HG02763 (cell line): ENCODE data around the gene CUX1.
"Not testable (repeated sequence)": the region's sequence is repeated elsewhere in the genome, so short reads cannot be mapped to it uniquely, and the experiment has no call there.

ENCODE experiments used
- ATAC-seq: cut with Tn5 transposase; IDR thresholded peaks from one replicate; pipeline ENCODE4 v1.9.1; 2021; ENCODE audit warnings: mild to moderate bottlenecking, moderate library complexity; ENCODE audit not compliant: unreplicated experiment

Gene CUX1

GRCh38 chr7:102165136-102165535, 347.7 kb downstream of the CUX1 start:
- no peak for ATAC-seq

GRCh38 chr7:102167254-102167653, 349.8 kb downstream of the CUX1 start:
- ATAC-seq = no peak

- ATAC-seq = no peak
These were observed 352.4 kb downstream of the CUX1 start for GRCh38 chr7:102169651-102170392.

GRCh38 chr7:102170393-102170970, 353.1 kb downstream of the CUX1 start:
- no peak for ATAC-seq

GRCh38 chr7:102173669-102174068, 356.2 kb downstream of the CUX1 start:
- ATAC-seq = no peak

- ATAC-seq = no peak
These were observed 358.2 kb downstream of the CUX1 start for GRCh38 chr7:102175423-102176170.

- ATAC-seq = no peak
These were observed 361.0 kb downstream of the CUX1 start for GRCh38 chr7:102178410-102178809.

GRCh38 chr7:102180727-102181126, 363.3 kb downstream of the CUX1 start:
- ATAC-seq = no peak

GRCh38 chr7:102181517-102181916, 364.1 kb downstream of the CUX1 start:
- ATAC-seq = no peak

- ATAC-seq = no peak
These were observed 364.6 kb downstream of the CUX1 start for GRCh38 chr7:102182016-102182415.

GRCh38 chr7:102183848-102184247, 366.4 kb downstream of the CUX1 start:
- not testable (repeated sequence) for ATAC-seq

- ATAC-seq = no peak
These were observed 366.9 kb downstream of the CUX1 start for GRCh38 chr7:102184303-102184702.

GRCh38 chr7:102185796-102186195, 368.4 kb downstream of the CUX1 start:
- no peak for ATAC-seq

- ATAC-seq = no peak
These were observed 368.9 kb downstream of the CUX1 start for GRCh38 chr7:102186306-102186705.

GRCh38 chr7:102188746-102189145, 371.3 kb downstream of the CUX1 start:
- no peak for ATAC-seq

- no peak for ATAC-seq
These were observed 372.3 kb downstream of the CUX1 start for GRCh38 chr7:102189756-102190155.

- ATAC-seq = no peak
These were observed 373.4 kb downstream of the CUX1 start for GRCh38 chr7:102190776-102191350.

GRCh38 chr7:102191556-102192379, 374.3 kb downstream of the CUX1 start:
- no peak for ATAC-seq

- ATAC-seq = no peak
These were observed 375.4 kb downstream of the CUX1 start for GRCh38 chr7:102192790-102193189.

GRCh38 chr7:102193806-102194205, 376.4 kb downstream of the CUX1 start:
- no peak for ATAC-seq

- ATAC-seq = no peak
These were observed 377.9 kb downstream of the CUX1 start for GRCh38 chr7:102195361-102195760.
